ENCODE data around the gene RPTOR. TPM values are rescaled to one million over a fixed set of nuclear protein-coding genes. Genes with fewer than 3 reads are reported as not detected.

RPTOR gene
- total and polyA plus RNA-seq, 3 experiments from 2014 or later = 7.9 to 69.4 (median 63.9) TPM

- Histone ChIP-seq H3K27ac (ENCODE audit: low read depth, low read length) (no peak overlapping the region), H3K9me3 (ENCODE audit: low read length) (no peaks in the 10 kb centered on the region), H3K27me3 (ENCODE audit: insufficient read depth, low read length, poor library complexity, severe bottlenecking) (no peaks in the 10 kb centered on the region), H3K4me1 (ENCODE audit: insufficient read depth, low read length) (no peaks in the 10 kb centered on the region), H3K4me3 (ENCODE audit: low read length) (no peak overlapping the region), H3K36me3 (ENCODE audit: insufficient read depth, low read length) (peaks cover 12% of the 10 kb centered on the region)
- CTCF ChIA-PET = no interaction called here
- no peak overlapping the region for H3K4me3 Mint-ChIP-seq
- H3K27ac Mint-ChIP-seq = no peak overlapping the region
- H3K27me3 Mint-ChIP-seq = no peaks in the 10 kb centered on the region
- no peaks in the 10 kb centered on the region for H3K9me3 Mint-ChIP-seq
- H3K36me3 Mint-ChIP-seq = peaks cover 0 to 63% (median 10%) of the 10 kb centered on the region in 3 donors
- no peak for DNase-seq
- POLR2A ChIA-PET = no interaction called here
- no peaks in the 10 kb centered on the region for H3K4me1 Mint-ChIP-seq
These were observed 369.5 kb downstream of the RPTOR start for GRCh38 chr17:80913928-80914821.

DNA sequence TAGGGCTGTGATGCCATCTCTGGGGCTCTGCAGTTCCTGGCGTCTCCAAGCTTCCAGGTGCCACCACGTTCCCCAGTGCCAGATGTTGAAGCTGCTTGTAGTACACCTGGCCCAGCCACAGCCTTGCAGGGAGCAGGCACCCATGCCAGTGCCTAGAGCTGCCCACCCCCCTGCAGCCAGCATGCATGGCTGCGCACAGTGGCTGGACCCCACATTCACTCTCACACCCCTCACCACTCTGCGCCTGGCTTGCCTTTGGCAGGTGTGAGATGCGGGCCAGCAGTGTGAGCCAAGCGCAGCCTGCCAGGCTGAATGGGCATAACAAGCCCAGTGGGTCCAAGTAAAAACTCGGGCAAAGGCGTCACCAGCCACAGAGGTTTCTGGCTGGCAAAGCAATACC, 371.6 kb downstream of the RPTOR start:
- Mint-ChIP-seq H3K4me1 (no peaks in the 10 kb centered on the region), H3K4me3 (no peak overlapping the region), H3K9me3 (no peaks in the 10 kb centered on the region), H3K27me3 (no peaks in the 10 kb centered on the region), H3K36me3 (peaks cover 0 to 59% (median 8%) of the 10 kb centered on the region in 3 donors), H3K27ac (no peak overlapping the region)
- ChIA-PET CTCF (no interaction called here), POLR2A (no interaction called here)
- no peak for DNase-seq
- Histone ChIP-seq H3K4me3 (ENCODE audit: low read length) (no peak overlapping the region), H3K27ac (ENCODE audit: low read depth, low read length) (no peak overlapping the region), H3K9me3 (ENCODE audit: low read length) (no peaks in the 10 kb centered on the region), H3K36me3 (ENCODE audit: insufficient read depth, low read length) (peaks cover 12% of the 10 kb centered on the region), H3K4me1 (ENCODE audit: insufficient read depth, low read length) (no peaks in the 10 kb centered on the region), H3K27me3 (ENCODE audit: insufficient read depth, low read length, poor library complexity, severe bottlenecking) (no peaks in the 10 kb centered on the region)

- no peaks in the 10 kb centered on the region for H3K9me3 ChIP-seq (ENCODE audit: low read length)
- Mint-ChIP-seq H3K9me3 (no peaks in the 10 kb centered on the region), H3K27ac (no peak overlapping the region), H3K4me3 (no peak overlapping the region), H3K27me3 (no peaks in the 10 kb centered on the region), H3K36me3 (peaks cover 0 to 49% (median 8%) of the 10 kb centered on the region in 3 donors), H3K4me1 (no peaks in the 10 kb centered on the region)
- H3K36me3 ChIP-seq (ENCODE audit: insufficient read depth, low read length) = peaks cover 12% of the 10 kb centered on the region
- H3K27ac ChIP-seq (ENCODE audit: low read depth, low read length) = no peak overlapping the region
- ChIA-PET CTCF (no interaction called here), POLR2A (no interaction called here)
- no peak for DNase-seq
- no peak overlapping the region for H3K4me3 ChIP-seq (ENCODE audit: low read length)
- no peaks in the 10 kb centered on the region for H3K4me1 ChIP-seq (ENCODE audit: insufficient read depth, low read length)
- H3K27me3 ChIP-seq (ENCODE audit: insufficient read depth, low read length, poor library complexity, severe bottlenecking) = no peaks in the 10 kb centered on the region
These were observed 373.3 kb downstream of the RPTOR start for GRCh38 chr17:80917716-80918560.

DNA sequence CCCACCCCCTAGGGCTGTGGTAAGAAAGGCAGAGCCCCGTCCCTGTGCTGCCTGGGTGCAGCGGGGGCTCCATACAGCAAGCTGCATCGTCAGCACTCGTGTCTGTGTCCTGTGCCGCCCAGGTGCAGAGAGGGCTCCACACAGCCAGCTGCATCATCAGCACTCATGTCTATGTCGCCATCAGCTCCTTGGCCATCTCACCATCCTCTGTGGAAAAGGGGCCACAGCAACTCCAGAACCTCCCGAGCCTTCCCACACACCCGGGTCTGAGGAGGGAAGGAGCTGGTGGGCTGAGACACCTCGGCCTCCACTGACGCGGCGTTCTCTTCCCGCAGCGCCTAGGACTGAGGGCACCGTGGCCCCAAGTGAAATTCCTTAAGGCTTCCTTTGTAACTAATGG, 374.1 kb downstream of the RPTOR start:
- DNase-seq = no peak
- Histone ChIP-seq H3K36me3 (ENCODE audit: insufficient read depth, low read length) (peaks cover 12% of the 10 kb centered on the region), H3K4me1 (ENCODE audit: insufficient read depth, low read length) (no peaks in the 10 kb centered on the region), H3K4me3 (ENCODE audit: low read length) (no peak overlapping the region), H3K9me3 (ENCODE audit: low read length) (no peaks in the 10 kb centered on the region), H3K27me3 (ENCODE audit: insufficient read depth, low read length, poor library complexity, severe bottlenecking) (no peaks in the 10 kb centered on the region), H3K27ac (ENCODE audit: low read depth, low read length) (no peak overlapping the region)
- Mint-ChIP-seq H3K4me1 (no peaks in the 10 kb centered on the region), H3K9me3 (no peaks in the 10 kb centered on the region), H3K4me3 (no peak overlapping the region), H3K36me3 (peaks cover 0 to 53% (median 8%) of the 10 kb centered on the region in 3 donors), H3K27ac (no peak overlapping the region), H3K27me3 (no peaks in the 10 kb centered on the region)
- ChIA-PET CTCF (no interaction called here), POLR2A (no interaction called here)

DNA sequence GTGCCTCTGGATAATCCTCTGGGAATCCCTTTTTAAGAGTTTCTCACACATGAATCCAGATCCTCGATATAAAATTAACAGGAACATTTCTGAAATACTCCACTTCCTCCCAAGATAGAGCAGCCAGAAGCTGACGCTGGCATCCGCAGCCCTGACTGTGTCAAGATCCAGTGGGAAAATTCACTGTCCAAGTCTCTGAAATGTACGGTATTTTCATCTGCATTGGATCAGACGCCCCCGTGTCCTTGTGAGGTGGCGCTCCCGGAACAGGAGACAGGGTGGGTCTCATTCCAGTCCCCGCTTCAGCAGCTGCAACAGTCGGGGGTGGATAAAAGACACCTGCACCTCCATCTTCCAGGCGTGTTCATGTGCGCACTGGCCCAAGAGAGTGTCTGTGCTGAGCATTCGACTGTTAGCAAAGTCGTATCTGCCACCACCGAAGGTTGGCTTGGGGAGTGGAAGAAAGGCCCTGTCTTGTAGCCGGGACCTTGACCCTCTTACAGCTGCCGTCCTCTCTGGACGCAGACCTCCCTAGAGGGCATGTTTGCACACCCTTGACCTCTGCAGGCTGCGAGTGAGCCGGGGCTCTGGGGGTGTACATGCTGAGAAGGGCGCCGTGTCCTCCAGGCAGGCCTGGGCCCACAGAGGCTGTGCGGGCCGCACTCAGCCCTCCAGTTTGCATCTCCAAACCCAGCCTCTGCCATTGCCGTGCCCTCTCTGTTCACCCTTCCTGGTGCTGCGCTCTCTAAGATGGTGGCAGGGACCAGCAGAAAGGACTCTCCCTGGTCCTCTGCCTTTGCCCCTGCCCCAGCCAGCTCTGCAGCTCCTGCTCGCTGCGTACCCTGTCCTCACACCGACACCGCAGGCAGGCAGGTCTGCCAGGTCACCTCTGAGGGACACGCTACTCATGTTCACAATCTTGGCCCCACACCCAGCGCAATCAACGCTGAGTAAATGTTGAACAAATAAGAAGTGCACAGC, 375.0 kb downstream of the RPTOR start:
- ChIA-PET CTCF (no interaction called here), POLR2A (no interaction called here)
- Histone ChIP-seq H3K4me1 (ENCODE audit: insufficient read depth, low read length) (no peaks in the 10 kb centered on the region), H3K4me3 (ENCODE audit: low read length) (no peak overlapping the region), H3K27me3 (ENCODE audit: insufficient read depth, low read length, poor library complexity, severe bottlenecking) (no peaks in the 10 kb centered on the region), H3K27ac (ENCODE audit: low read depth, low read length) (no peak overlapping the region), H3K36me3 (ENCODE audit: insufficient read depth, low read length) (peaks cover 19% of the 10 kb centered on the region), H3K9me3 (ENCODE audit: low read length) (no peaks in the 10 kb centered on the region)
- Mint-ChIP-seq H3K27ac (peak overlapping the region in 1 of 8 donors; percentile 76), H3K4me3 (no peak overlapping the region), H3K4me1 (no peaks in the 10 kb centered on the region), H3K27me3 (no peaks in the 10 kb centered on the region), H3K36me3 (peaks cover 0 to 59% (median 8%) of the 10 kb centered on the region in 3 donors), H3K9me3 (no peaks in the 10 kb centered on the region)
- no peak for DNase-seq

DNA sequence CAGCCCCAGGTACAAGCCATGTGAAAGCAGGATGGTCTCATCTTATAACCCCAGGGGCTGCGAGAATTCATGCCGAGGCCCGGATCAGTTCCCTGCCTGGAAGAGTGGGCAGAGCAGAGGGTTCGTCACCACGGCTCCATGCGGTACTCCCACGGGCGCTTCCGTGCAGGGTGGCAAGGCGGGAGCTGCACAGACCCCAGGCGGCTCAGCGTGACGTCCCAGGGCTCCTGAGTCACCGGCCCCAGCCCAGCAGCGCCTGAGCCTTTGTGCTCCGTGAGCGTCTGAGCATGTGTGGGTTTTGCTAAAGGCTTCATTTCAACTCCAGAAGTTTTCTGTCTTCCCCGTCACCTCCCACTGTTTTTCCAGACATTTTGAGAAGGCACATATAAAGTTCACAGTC, 375.8 kb downstream of the RPTOR start:
- ChIA-PET CTCF (interaction anchor here (1.4 kb wide), 1 partner anchor 9 kb away, joined by 3 read pairs; no protein-coding TSS in a partner anchor), POLR2A (no interaction called here)
- H3K4me3 Mint-ChIP-seq = no peak overlapping the region
- Histone ChIP-seq H3K27ac (ENCODE audit: low read depth, low read length) (no peak overlapping the region), H3K4me3 (ENCODE audit: low read length) (no peak overlapping the region), H3K36me3 (ENCODE audit: insufficient read depth, low read length) (peaks cover 27% of the 10 kb centered on the region), H3K4me1 (ENCODE audit: insufficient read depth, low read length) (no peaks in the 10 kb centered on the region), H3K9me3 (ENCODE audit: low read length) (no peaks in the 10 kb centered on the region), H3K27me3 (ENCODE audit: insufficient read depth, low read length, poor library complexity, severe bottlenecking) (no peaks in the 10 kb centered on the region)
- H3K9me3 Mint-ChIP-seq = no peaks in the 10 kb centered on the region
- no peak overlapping the region for H3K27ac Mint-ChIP-seq
- no peak for DNase-seq
- peaks cover 0 to 65% (median 8%) of the 10 kb centered on the region in 3 donors for H3K36me3 Mint-ChIP-seq
- H3K4me1 Mint-ChIP-seq = no peaks in the 10 kb centered on the region
- no peaks in the 10 kb centered on the region for H3K27me3 Mint-ChIP-seq

GRCh38 chr17:80921159-80921558, 376.5 kb downstream of the RPTOR start:
- Histone ChIP-seq H3K4me1 (ENCODE audit: insufficient read depth, low read length) (no peaks in the 10 kb centered on the region), H3K4me3 (ENCODE audit: low read length) (no peak overlapping the region), H3K9me3 (ENCODE audit: low read length) (no peaks in the 10 kb centered on the region), H3K36me3 (ENCODE audit: insufficient read depth, low read length) (peaks cover 28% of the 10 kb centered on the region), H3K27ac (ENCODE audit: low read depth, low read length) (no peak overlapping the region), H3K27me3 (ENCODE audit: insufficient read depth, low read length, poor library complexity, severe bottlenecking) (no peaks in the 10 kb centered on the region)
- Mint-ChIP-seq H3K27me3 (no peaks in the 10 kb centered on the region), H3K4me3 (no peak overlapping the region), H3K9me3 (no peaks in the 10 kb centered on the region), H3K36me3 (peaks cover 0 to 68% (median 10%) of the 10 kb centered on the region in 3 donors), H3K4me1 (no peaks in the 10 kb centered on the region), H3K27ac (no peak overlapping the region)
- ChIA-PET POLR2A (no interaction called here), CTCF (interaction anchor here (1.4 kb wide), 1 partner anchor 9 kb away, joined by 3 read pairs; no protein-coding TSS in a partner anchor)
- DNase-seq = no peak

Data from CD8-positive, alpha-beta memory T cell (primary cell).